ENCODE data around the gene YAF2.

Gene YAF2

DNA sequence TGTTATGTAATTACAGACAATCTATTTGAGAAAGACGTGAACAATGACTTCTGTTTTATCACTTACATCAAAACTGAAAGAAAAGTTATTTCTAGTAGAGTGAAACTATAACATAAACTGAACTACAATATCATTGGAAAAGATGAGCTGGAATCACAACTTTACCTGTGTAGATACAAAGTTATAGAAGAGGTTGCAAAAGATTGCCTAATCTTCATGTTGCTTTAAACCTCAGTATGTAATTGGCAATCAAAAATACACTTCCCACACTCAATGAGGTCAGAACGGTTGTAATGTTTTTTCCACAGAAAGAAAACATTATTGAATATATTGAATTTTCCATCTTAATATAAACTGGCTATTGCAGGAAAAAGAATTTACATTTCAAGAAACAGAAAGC, 55.7 kb downstream of the YAF2 start:
- DNase-seq (ENCODE audit: low read depth, low spot score), result no peak
- no peaks in the 10 kb centered on the region for H3K9me3 ChIP-seq (ENCODE audit: low read depth, low read length)
- H3K36me3 ChIP-seq (ENCODE audit: insufficient read depth, low read length), result peaks cover under 1% of the 10 kb centered on the region; the same call in 1 of the 2 replicates
- H3K27ac ChIP-seq, result no peak overlapping the region
- H3K4me3 ChIP-seq, result no peak overlapping the region
- TF ChIP-seq EZH2 (IDR thresholded peaks at IDR 0.05), result no peak
- H3K9ac ChIP-seq (ENCODE audit: insufficient read length), result no peak overlapping the region

DNA sequence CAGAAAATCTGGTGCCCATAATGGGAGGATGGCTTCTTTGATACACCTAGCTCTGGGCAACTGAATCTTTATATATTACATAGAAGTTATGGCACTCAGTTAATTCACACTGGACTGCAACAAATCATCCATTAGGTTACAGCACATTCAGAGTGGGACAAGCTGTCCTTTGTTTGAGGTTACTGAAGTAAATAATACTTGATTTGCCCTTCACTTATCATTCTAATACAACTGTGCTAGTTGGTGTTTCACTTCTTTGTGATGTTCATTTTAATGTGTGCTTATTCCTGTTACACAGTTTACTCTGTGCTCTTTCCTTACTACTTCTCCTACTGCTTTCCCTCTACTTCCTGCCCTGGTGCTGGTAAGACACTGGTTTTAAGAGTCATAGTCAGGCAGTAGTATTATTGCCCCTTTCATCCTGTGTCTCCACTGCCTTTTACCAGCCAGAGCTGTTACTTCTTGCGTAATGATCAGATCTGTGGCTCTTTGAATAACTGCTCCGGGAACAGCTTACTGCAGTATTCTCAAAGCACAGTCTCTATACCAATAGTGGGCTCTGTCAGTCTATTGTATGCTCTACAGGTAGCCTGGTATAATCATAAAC, 57.0 kb downstream of the YAF2 start:
- DNase-seq (ENCODE audit: low read depth, low spot score), result peak; percentile 8
- no peak for TF ChIP-seq FOXP2 (optimal IDR thresholded peaks at IDR 0.05; ENCODE audit: control extremely low read depth, extremely low read length, insufficient read depth)
- H3K36me3 ChIP-seq (ENCODE audit: insufficient read depth, low read length), result peaks cover 5% of the 10 kb centered on the region; the same call in 1 of the 2 replicates

DNA sequence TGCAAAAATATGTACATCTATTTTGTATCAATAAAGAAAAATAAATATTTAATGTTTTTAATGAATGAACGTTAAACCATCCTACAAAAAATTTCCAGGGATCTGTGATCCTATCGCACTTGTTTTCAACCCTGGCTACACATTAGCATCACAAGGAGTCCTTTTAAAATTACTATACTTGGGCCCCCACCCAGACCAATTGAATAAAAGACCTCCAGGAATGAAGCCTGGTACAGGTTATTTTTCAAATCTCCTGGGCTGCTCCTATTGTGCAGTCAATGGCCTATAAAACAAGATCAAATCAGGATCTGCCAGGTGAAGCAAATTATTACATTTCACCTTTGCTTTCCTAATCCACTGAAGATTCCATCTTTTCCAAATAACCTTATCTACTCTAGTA, 59.9 kb downstream of the YAF2 start:
- Histone ChIP-seq H3K27ac (no peak overlapping the region), H3K9ac (ENCODE audit: insufficient read length) (no peak overlapping the region), H3K4me3 (no peak overlapping the region), H3K9me3 (ENCODE audit: low read depth, low read length) (no peaks in the 10 kb centered on the region), H3K36me3 (ENCODE audit: insufficient read depth, low read length) (peaks cover 5% of the 10 kb centered on the region; the same call in 1 of the 2 replicates)
- no peak for DNase-seq (ENCODE audit: low read depth, low spot score)
- TF ChIP-seq EZH2 (IDR thresholded peaks at IDR 0.05) (no peak), POLR2AphosphoS5 (IDR thresholded peaks at IDR 0.05; ENCODE audit: borderline replicate concordance, low read depth, low read length) (no peak), FOXP2 (optimal IDR thresholded peaks at IDR 0.05; ENCODE audit: control extremely low read depth, extremely low read length, insufficient read depth) (no peak)

More for the DNA sequence above, 57.0 kb downstream of the YAF2 start:
- no peak overlapping the region for H3K4me3 ChIP-seq
- H3K9ac ChIP-seq (ENCODE audit: insufficient read length), result no peak overlapping the region
- no peaks in the 10 kb centered on the region for H3K9me3 ChIP-seq (ENCODE audit: low read depth, low read length)
- no peak overlapping the region for H3K27ac ChIP-seq

DNA sequence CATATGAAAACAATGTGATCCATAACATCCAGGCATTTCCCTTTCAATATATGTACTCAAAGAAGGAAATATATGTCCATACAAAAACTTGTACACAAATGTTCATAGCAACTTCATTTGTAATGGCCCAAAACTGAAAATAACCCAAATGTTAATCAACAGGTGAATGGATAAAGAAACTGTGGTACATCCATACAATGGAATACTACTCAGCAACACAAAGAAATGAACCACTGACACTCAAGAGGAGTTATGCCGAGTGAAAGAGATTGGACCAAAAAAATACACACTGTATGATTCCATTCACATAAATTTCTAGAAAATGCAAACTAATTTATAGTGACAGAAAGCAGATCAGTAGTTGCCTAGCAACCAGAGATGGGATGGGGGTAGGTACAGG, 63.1 kb downstream of the YAF2 start:
- DNase-seq (ENCODE audit: low read depth, low spot score), result no peak
- H3K9me3 ChIP-seq (ENCODE audit: low read depth, low read length), result no peaks in the 10 kb centered on the region
- peaks cover 5% of the 10 kb centered on the region; the same call in 1 of the 2 replicates for H3K36me3 ChIP-seq (ENCODE audit: insufficient read depth, low read length)
- no peak overlapping the region for H3K9ac ChIP-seq (ENCODE audit: insufficient read length)
- H3K27ac ChIP-seq, result no peak overlapping the region
- H3K4me3 ChIP-seq, result no peak overlapping the region
- TF ChIP-seq FOXP2 (optimal IDR thresholded peaks at IDR 0.05; ENCODE audit: control extremely low read depth, extremely low read length, insufficient read depth), result no peak
- no peak for TF ChIP-seq EZH2 (IDR thresholded peaks at IDR 0.05)
- TF ChIP-seq POLR2AphosphoS5 (IDR thresholded peaks at IDR 0.05; ENCODE audit: borderline replicate concordance, low read depth, low read length), result no peak

DNA sequence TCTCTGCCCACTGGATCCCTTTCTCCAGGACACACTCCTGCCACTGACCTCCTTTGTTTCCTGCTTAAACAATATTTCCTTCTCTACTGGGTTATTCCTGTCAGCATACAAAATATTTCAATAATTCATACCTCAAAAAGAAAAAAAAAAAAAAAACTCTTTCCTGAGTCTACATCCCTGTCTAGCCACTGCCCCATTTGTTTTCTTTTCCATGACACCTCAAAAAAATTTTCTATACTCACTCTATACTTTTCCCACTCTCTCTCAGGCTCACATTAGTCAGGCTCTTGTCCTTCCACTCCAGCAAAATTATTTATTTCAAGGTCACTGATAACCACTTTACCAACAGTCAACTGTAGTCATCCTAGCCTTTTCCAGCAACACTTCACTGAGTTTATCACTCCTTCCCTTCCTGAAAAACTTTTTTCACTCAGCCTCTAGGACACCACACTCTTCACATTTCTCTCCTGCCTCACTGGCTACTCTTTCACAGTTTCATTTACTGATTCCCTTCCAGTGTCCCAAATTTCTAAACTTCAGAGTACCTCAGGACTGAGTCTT, 64.0 kb downstream of the YAF2 start:
- Histone ChIP-seq H3K4me3 (no peak overlapping the region), H3K27ac (no peak overlapping the region), H3K9ac (ENCODE audit: insufficient read length) (no peak overlapping the region), H3K36me3 (ENCODE audit: insufficient read depth, low read length) (peaks cover 5% of the 10 kb centered on the region; the same call in 1 of the 2 replicates), H3K9me3 (ENCODE audit: low read depth, low read length) (no peaks in the 10 kb centered on the region)
- DNase-seq (ENCODE audit: low read depth, low spot score), result no peak
- TF ChIP-seq FOXP2 (optimal IDR thresholded peaks at IDR 0.05; ENCODE audit: control extremely low read depth, extremely low read length, insufficient read depth) (no peak), POLR2AphosphoS5 (IDR thresholded peaks at IDR 0.05; ENCODE audit: borderline replicate concordance, low read depth, low read length) (no peak), EZH2 (IDR thresholded peaks at IDR 0.05) (no peak)

DNA sequence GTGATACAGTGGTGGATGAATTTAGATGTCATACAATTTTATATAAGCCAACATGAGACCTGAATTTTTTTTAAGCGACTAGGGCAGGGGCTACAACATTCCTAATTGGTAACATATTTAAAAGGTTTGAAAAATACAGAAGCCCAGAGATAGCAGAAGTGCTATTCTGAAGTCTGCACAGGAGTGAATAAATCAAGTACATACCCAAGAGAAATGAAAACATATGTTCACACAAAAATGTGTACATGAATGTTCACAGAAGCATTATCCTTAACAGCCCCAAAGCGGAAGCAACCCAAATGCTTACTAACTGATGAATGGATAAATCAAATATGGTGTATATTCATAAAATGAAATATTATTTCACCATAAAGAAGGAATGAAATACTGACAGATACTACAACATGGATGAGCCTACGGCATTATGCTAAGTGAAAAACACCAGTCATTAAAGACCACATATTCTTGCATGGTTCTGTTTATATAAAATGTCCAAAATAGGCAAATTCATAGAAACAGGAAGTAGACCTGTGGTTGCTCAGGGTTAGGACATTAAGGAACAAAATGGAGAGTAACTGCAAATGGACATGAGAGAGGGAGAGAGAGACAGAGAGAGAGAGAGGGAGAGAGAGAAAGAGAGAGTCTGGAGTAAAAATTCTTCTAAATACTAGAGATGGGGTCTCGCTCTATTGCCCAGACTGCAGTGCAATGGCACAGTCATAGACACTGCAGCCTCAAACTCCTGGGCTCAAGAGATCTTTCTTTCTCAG, 65.4 kb downstream of the YAF2 start:
- Histone ChIP-seq H3K27ac (no peak overlapping the region), H3K9me3 (ENCODE audit: low read depth, low read length) (no peaks in the 10 kb centered on the region), H3K9ac (ENCODE audit: insufficient read length) (no peak overlapping the region), H3K4me3 (no peak overlapping the region), H3K36me3 (ENCODE audit: insufficient read depth, low read length) (peaks cover 5% of the 10 kb centered on the region; the same call in 1 of the 2 replicates)
- no peak for TF ChIP-seq EZH2 (IDR thresholded peaks at IDR 0.05)
- no peak for TF ChIP-seq FOXP2 (optimal IDR thresholded peaks at IDR 0.05; ENCODE audit: control extremely low read depth, extremely low read length, insufficient read depth)
- TF ChIP-seq POLR2AphosphoS5 (IDR thresholded peaks at IDR 0.05; ENCODE audit: borderline replicate concordance, low read depth, low read length), result no peak
- no peak for DNase-seq (ENCODE audit: low read depth, low spot score)

DNA sequence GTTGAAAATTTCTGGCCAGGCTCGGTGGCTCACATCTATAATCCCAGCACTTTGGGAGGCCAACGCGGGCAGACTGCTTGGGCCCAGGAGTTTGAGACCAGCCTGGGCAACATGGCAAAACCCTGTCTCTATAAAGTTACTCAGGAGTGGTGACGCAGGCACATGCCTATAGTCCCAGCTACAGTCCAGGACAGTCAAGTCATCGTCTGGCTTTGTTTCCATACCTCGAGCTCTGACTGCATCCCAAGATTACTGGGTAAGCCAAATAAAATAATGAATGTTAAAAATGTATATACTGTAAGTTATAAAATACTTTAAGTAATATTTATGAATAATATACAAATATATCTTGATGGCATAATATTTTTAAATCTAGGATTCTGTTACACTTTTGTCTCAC, 70.3 kb downstream of the YAF2 start:
- Histone ChIP-seq H3K4me3 (no peak overlapping the region), H3K36me3 (ENCODE audit: insufficient read depth, low read length) (no peaks in the 10 kb centered on the region), H3K9me3 (ENCODE audit: low read depth, low read length) (no peaks in the 10 kb centered on the region), H3K9ac (ENCODE audit: insufficient read length) (no peak overlapping the region), H3K27ac (no peak overlapping the region)
- DNase-seq (ENCODE audit: low read depth, low spot score), result no peak
- no peak for TF ChIP-seq EZH2 (IDR thresholded peaks at IDR 0.05)
- no peak for TF ChIP-seq FOXP2 (optimal IDR thresholded peaks at IDR 0.05; ENCODE audit: control extremely low read depth, extremely low read length, insufficient read depth)
- TF ChIP-seq POLR2AphosphoS5 (IDR thresholded peaks at IDR 0.05; ENCODE audit: borderline replicate concordance, low read depth, low read length), result no peak

DNA sequence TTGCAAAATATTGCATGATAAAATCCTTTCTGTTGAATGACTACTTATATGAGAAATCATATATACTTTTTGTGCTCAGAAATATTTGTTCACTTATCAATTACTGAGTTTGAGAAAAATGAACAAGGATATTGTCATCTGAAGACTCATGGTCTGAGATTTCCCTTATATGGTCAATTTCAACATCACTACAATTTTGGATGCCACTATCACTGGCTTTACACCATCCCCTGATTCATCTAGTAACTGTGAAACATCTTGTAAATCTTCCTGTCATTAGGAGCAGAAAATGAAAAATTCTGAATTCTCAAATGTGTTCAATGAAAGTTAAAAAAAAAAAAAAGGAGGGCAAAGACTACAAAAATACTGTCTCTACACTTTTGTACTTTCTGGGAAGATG, 71.5 kb downstream of the YAF2 start:
- Histone ChIP-seq H3K4me3 (no peak overlapping the region), H3K9ac (ENCODE audit: insufficient read length) (no peak overlapping the region), H3K9me3 (ENCODE audit: low read depth, low read length) (no peaks in the 10 kb centered on the region), H3K27ac (no peak overlapping the region), H3K36me3 (ENCODE audit: insufficient read depth, low read length) (no peaks in the 10 kb centered on the region)
- TF ChIP-seq POLR2AphosphoS5 (IDR thresholded peaks at IDR 0.05; ENCODE audit: borderline replicate concordance, low read depth, low read length) (no peak), FOXP2 (optimal IDR thresholded peaks at IDR 0.05; ENCODE audit: control extremely low read depth, extremely low read length, insufficient read depth) (no peak), EZH2 (IDR thresholded peaks at IDR 0.05) (no peak)
- no peak for DNase-seq (ENCODE audit: low read depth, low spot score)
